Measurements from ENCODE around the gene VPS41. TPM values are rescaled to one million over a fixed set of nuclear protein-coding genes. Genes with fewer than 3 reads are reported as not detected.

The VPS41 gene
- total RNA-seq, 4 donors from 2014 or later, result 31.4 to 57.2 (median 49.1) TPM

DNA sequence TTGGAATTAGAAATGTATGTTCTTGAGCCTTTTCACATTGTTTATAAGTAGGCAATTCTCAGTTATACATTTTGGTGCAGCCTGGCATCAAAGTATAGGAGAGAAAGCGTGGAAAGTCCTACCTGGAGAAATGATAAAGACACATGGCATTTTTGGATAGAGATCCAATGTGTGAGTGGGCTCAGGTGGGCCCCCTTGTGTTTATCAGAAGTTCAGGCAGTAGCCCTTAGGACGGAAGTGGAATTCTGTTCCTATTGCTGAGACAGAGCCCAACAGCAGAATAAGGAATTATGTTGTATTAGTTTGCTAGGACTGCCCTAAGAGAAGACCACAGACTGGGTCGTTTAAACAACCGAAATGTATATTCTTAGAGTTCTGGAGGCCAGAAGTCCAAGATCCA is 192.6 kb downstream of the VPS41 start:
- H3K27ac ChIP-seq, result no peak overlapping the region
- H3K4me3 ChIP-seq (replicated peaks in 1 of 3), result no peak overlapping the region
- intact Hi-C loops (cut with DNase I), result no loop called here
- H3K27me3 ChIP-seq, result no peaks in the 10 kb centered on the region
- H3K4me1 ChIP-seq, result no peaks in the 10 kb centered on the region
- no peaks in the 10 kb centered on the region for H3K9me3 ChIP-seq
- TF ChIP-seq POLR2A (IDR thresholded peaks at IDR 0.05), result no peak
- TF ChIP-seq, protein P1, sequence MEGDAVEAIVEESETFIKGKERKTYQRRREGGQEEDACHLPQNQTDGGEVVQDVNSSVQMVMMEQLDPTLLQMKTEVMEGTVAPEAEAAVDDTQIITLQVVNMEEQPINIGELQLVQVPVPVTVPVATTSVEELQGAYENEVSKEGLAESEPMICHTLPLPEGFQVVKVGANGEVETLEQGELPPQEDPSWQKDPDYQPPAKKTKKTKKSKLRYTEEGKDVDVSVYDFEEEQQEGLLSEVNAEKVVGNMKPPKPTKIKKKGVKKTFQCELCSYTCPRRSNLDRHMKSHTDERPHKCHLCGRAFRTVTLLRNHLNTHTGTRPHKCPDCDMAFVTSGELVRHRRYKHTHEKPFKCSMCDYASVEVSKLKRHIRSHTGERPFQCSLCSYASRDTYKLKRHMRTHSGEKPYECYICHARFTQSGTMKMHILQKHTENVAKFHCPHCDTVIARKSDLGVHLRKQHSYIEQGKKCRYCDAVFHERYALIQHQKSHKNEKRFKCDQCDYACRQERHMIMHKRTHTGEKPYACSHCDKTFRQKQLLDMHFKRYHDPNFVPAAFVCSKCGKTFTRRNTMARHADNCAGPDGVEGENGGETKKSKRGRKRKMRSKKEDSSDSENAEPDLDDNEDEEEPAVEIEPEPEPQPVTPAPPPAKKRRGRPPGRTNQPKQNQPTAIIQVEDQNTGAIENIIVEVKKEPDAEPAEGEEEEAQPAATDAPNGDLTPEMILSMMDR (IDR thresholded peaks at IDR 0.05), result no peak
- H3K36me3 ChIP-seq, result no peaks in the 10 kb centered on the region
- DNase-seq, result no peak
- WGBS, 2 donors, result 91 to 92% methylated on average over 4 of the region's 4 CpGs

DNA sequence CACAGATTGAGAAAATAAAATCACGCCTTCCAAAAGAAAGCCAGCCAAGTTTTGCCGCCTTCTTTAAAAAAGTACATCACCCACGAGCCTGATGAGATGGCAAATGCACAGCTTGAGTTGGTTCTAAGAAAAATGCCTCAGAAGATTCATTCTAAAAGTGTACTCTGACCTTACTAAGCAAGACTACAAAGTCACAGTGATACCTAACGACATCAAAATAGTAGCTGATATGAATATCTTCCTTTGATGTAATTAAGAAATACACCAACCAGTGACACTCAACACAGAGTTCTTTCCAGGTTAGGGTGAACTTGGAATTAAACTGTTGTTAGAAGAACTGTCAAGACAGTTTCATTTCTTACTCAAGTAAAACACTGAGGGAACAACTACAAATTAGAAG is 199.9 kb downstream of the VPS41 start:
- Histone ChIP-seq H3K27me3 (no peaks in the 10 kb centered on the region), H3K36me3 (no peaks in the 10 kb centered on the region), H3K27ac (no peak overlapping the region), H3K4me3 (replicated peaks in 1 of 3) (no peak overlapping the region), H3K9me3 (no peaks in the 10 kb centered on the region), H3K4me1 (no peaks in the 10 kb centered on the region)
- no peak for DNase-seq
- TF ChIP-seq POLR2A (IDR thresholded peaks at IDR 0.05), result no peak
- TF ChIP-seq, protein P1 (IDR thresholded peaks at IDR 0.05), result no peak
- intact Hi-C loops (cut with DNase I), result no loop called here
- 83 to 86% methylated on average over 4 of the region's 4 CpGs for WGBS, 2 donors

DNA sequence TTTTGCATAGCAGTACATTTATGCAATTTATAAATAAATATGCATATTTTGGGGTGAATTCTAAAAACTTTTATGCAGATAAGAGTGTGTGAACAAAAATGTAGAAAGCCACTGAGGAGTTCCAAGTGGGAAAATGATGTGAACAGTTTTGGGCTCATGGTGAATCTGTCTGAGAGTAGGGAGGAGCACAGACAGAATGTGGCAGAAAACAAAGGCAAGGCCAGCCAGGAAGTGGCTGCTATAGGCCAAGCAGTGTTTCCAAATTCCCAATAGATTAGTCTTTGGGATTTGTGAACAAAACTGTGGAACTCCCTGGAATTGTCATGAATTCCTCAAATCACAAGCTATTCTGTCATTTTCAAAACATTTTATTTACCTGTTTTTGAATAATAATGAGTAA is 204.2 kb downstream of the VPS41 start:
- DNase-seq, result no peak
- no peaks in the 10 kb centered on the region for H3K27me3 ChIP-seq
- no peaks in the 10 kb centered on the region for H3K9me3 ChIP-seq
- H3K27ac ChIP-seq, result no peak overlapping the region
- no peak overlapping the region for H3K4me3 ChIP-seq (replicated peaks in 1 of 3)
- no peaks in the 10 kb centered on the region for H3K4me1 ChIP-seq
- TF ChIP-seq, protein P1 (IDR thresholded peaks at IDR 0.05), result no peak
- TF ChIP-seq POLR2A (IDR thresholded peaks at IDR 0.05), result no peak
- no peaks in the 10 kb centered on the region for H3K36me3 ChIP-seq
- intact Hi-C loops (cut with DNase I), result no loop called here

DNA sequence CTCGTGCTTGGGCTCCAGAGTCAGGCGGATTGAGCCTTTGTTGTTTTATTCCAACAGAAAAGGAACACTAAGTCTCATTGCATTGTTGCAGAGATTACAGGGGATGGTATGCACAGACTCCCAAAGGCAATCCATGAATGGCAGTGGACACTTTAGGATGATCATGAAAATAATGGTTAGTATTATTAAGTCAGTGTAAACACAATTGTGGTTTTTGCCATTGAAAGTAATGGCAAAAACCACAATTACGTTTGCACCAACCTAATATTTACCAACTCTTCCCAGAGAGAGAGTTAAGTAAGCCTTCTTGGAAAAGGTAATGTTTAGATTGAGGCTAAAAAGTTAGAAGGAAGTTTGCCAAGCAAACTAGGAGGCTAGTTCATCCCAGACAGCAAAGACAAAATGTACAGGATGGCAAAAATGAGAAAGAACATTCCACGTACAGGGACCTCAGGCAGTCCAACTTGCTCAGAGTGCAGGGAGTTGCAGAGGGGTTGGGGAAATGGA is 204.9 kb downstream of the VPS41 start:
- H3K36me3 ChIP-seq, result no peaks in the 10 kb centered on the region
- H3K4me1 ChIP-seq, result no peaks in the 10 kb centered on the region
- WGBS, 2 donors, result 58 to 66% methylated on average over 4 of the region's 4 CpGs
- TF ChIP-seq, protein P1 (IDR thresholded peaks at IDR 0.05), result no peak
- no peak for TF ChIP-seq POLR2A (IDR thresholded peaks at IDR 0.05)
- no peaks in the 10 kb centered on the region for H3K27me3 ChIP-seq
- no peaks in the 10 kb centered on the region for H3K9me3 ChIP-seq
- H3K4me3 ChIP-seq (replicated peaks in 1 of 3), result no peak overlapping the region
- no peak for DNase-seq
- intact Hi-C loops (cut with DNase I), result no loop called here
- H3K27ac ChIP-seq, result no peak overlapping the region

DNA sequence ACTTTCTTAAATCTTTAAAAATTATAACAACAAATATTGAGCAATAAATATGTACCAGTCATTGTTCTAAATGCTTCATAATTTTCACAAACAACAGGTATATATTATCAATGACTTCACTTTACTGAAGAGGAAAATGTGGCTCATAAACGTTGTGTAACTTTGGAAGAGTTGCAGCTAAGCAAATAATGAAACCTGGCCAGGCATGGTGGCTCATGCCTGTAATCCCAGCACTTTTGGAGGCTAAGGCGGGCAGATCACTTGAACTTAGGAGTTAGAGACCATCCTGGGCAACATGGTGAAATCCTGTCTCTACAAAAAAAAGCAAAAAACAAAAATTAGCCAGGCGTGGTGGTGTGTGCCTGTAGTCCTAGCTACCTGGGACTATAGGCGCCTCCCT is 205.9 kb downstream of the VPS41 start:
- WGBS, 2 donors, result 81 to 83% methylated on average over 4 of the region's 4 CpGs
- no peak overlapping the region for H3K4me3 ChIP-seq (replicated peaks in 1 of 3)
- no peaks in the 10 kb centered on the region for H3K27me3 ChIP-seq
- TF ChIP-seq, protein P1 (IDR thresholded peaks at IDR 0.05), result no peak
- TF ChIP-seq POLR2A (IDR thresholded peaks at IDR 0.05), result no peak
- H3K9me3 ChIP-seq, result no peaks in the 10 kb centered on the region
- DNase-seq, result no peak
- H3K4me1 ChIP-seq, result no peaks in the 10 kb centered on the region
- intact Hi-C loops (cut with DNase I), result no loop called here
- H3K36me3 ChIP-seq, result no peaks in the 10 kb centered on the region
- no peak overlapping the region for H3K27ac ChIP-seq
